ENCODE data around the gene SLC4A2. TPM values are rescaled to one million over a fixed set of nuclear protein-coding genes. Genes with fewer than 3 reads are reported as not detected.

The SLC4A2 gene
- total RNA-seq, 1 donor from 2014 or later = 31.3 TPM

- no peaks in the 10 kb centered on the region for H3K9me3 ChIP-seq (ENCODE audit: control insufficient read depth in 3 of 3, low read length in 3 of 3)
- H3K27ac ChIP-seq (ENCODE audit: low read depth, low read length) = peak overlapping the region; percentile 98
- peak overlapping the region; percentile 90 to 95 (median 94) for H3K4me3 ChIP-seq (ENCODE audit: low read length in 3 of 3)
- peaks cover 38 to 42% (median 41%) of the 10 kb centered on the region in 3 donors for H3K4me1 ChIP-seq (ENCODE audit: control insufficient read depth in 3 of 3, insufficient read depth in 3 of 3, low read length in 3 of 3)
- H3K36me3 ChIP-seq (ENCODE audit: control insufficient read depth in 3 of 3, insufficient read depth in 3 of 3, low read length in 3 of 3) = peaks cover 0 to 6% (median 4%) of the 10 kb centered on the region in 3 donors
- H3K27me3 ChIP-seq (ENCODE audit: control insufficient read depth in 3 of 3, insufficient read depth in 3 of 3, low read length in 3 of 3) = no peaks in the 10 kb centered on the region
- H3K9ac ChIP-seq (ENCODE audit: low read depth in 1 of 3, low read length in 3 of 3) = peak overlapping the region; percentile 73 to 90 (median 80)
These were observed 2.5 kb upstream of the SLC4A2 start for GRCh38 chr7:151056666-151057505.

- Histone ChIP-seq H3K9me3 (ENCODE audit: control insufficient read depth in 3 of 3, low read length in 3 of 3) (no peaks in the 10 kb centered on the region), H3K27me3 (ENCODE audit: control insufficient read depth in 3 of 3, insufficient read depth in 3 of 3, low read length in 3 of 3) (no peaks in the 10 kb centered on the region), H3K9ac (ENCODE audit: low read depth in 1 of 3, low read length in 3 of 3) (peak within 1 kb of the TSS; percentile 83 to 97 (median 95)), H3K4me3 (ENCODE audit: low read length in 3 of 3) (peak within 1 kb of the TSS; percentile 90 to 95 (median 94)), H3K4me1 (ENCODE audit: control insufficient read depth in 3 of 3, insufficient read depth in 3 of 3, low read length in 3 of 3) (peaks cover 40 to 48% (median 47%) of the 10 kb centered on the region in 3 donors), H3K27ac (ENCODE audit: low read depth, low read length) (peak within 1 kb of the TSS; percentile 98), H3K36me3 (ENCODE audit: control insufficient read depth in 3 of 3, insufficient read depth in 3 of 3, low read length in 3 of 3) (peaks cover 0 to 6% (median 4%) of the 10 kb centered on the region in 3 donors)
These were observed 1.8 kb upstream of the SLC4A2 start, which contains the start of gene CDK5 for GRCh38 chr7:151057506-151057988. CDK5 (minus strand) TSS chr7:151057897; CDS start chr7:151057848, 49 bp downstream.

GRCh38 chr7:151057989-151058780 lies 1.2 kb upstream of the SLC4A2 start:
- Histone ChIP-seq H3K36me3 (ENCODE audit: control insufficient read depth in 3 of 3, insufficient read depth in 3 of 3, low read length in 3 of 3) (peaks cover 0 to 6% (median 4%) of the 10 kb centered on the region in 3 donors), H3K4me1 (ENCODE audit: control insufficient read depth in 3 of 3, insufficient read depth in 3 of 3, low read length in 3 of 3) (peaks cover 43 to 49% (median 48%) of the 10 kb centered on the region in 3 donors), H3K9me3 (ENCODE audit: control insufficient read depth in 3 of 3, low read length in 3 of 3) (no peaks in the 10 kb centered on the region), H3K27me3 (ENCODE audit: control insufficient read depth in 3 of 3, insufficient read depth in 3 of 3, low read length in 3 of 3) (no peaks in the 10 kb centered on the region), H3K27ac (ENCODE audit: low read depth, low read length) (peak overlapping the region; percentile 98), H3K9ac (ENCODE audit: low read depth in 1 of 3, low read length in 3 of 3) (peak overlapping the region; percentile 83 to 97 (median 95)), H3K4me3 (ENCODE audit: low read length in 3 of 3) (peak overlapping the region; percentile 90 to 95 (median 94))

GRCh38 chr7:151058781-151059366 lies 515 bp upstream of the SLC4A2 start:
- no peaks in the 10 kb centered on the region for H3K9me3 ChIP-seq (ENCODE audit: control insufficient read depth in 3 of 3, low read length in 3 of 3)
- peak overlapping the region; percentile 86 to 94 (median 90) for H3K4me3 ChIP-seq (ENCODE audit: low read length in 3 of 3)
- H3K27ac ChIP-seq (ENCODE audit: low read depth, low read length) = peak overlapping the region; percentile 98
- peak overlapping the region; percentile 83 to 97 (median 95) for H3K9ac ChIP-seq (ENCODE audit: low read depth in 1 of 3, low read length in 3 of 3)
- peaks cover 47 to 51% (median 49%) of the 10 kb centered on the region in 3 donors for H3K4me1 ChIP-seq (ENCODE audit: control insufficient read depth in 3 of 3, insufficient read depth in 3 of 3, low read length in 3 of 3)
- no peaks in the 10 kb centered on the region for H3K27me3 ChIP-seq (ENCODE audit: control insufficient read depth in 3 of 3, insufficient read depth in 3 of 3, low read length in 3 of 3)
- H3K36me3 ChIP-seq (ENCODE audit: control insufficient read depth in 3 of 3, insufficient read depth in 3 of 3, low read length in 3 of 3) = peaks cover 0 to 7% (median 4%) of the 10 kb centered on the region in 3 donors

- Histone ChIP-seq H3K36me3 (ENCODE audit: control insufficient read depth in 3 of 3, insufficient read depth in 3 of 3, low read length in 3 of 3) (peaks cover 6 to 12% (median 7%) of the 10 kb centered on the region in 3 donors), H3K9me3 (ENCODE audit: control insufficient read depth in 3 of 3, low read length in 3 of 3) (no peaks in the 10 kb centered on the region), H3K4me3 (ENCODE audit: low read length in 3 of 3) (peak overlapping the region; percentile 75 to 90 (median 86)), H3K9ac (ENCODE audit: low read depth in 1 of 3, low read length in 3 of 3) (peak overlapping the region; percentile 59 to 95 (median 77)), H3K4me1 (ENCODE audit: control insufficient read depth in 3 of 3, insufficient read depth in 3 of 3, low read length in 3 of 3) (peaks cover 47 to 51% (median 49%) of the 10 kb centered on the region in 3 donors), H3K27me3 (ENCODE audit: control insufficient read depth in 3 of 3, insufficient read depth in 3 of 3, low read length in 3 of 3) (no peaks in the 10 kb centered on the region), H3K27ac (ENCODE audit: low read depth, low read length) (peak overlapping the region; percentile 98)
These were observed 675 bp downstream of the SLC4A2 start for GRCh38 chr7:151060113-151060415.

- Histone ChIP-seq H3K4me1 (ENCODE audit: control insufficient read depth in 3 of 3, insufficient read depth in 3 of 3, low read length in 3 of 3) (peaks cover 47 to 51% (median 49%) of the 10 kb centered on the region in 3 donors), H3K27ac (ENCODE audit: low read depth, low read length) (peak overlapping the region; percentile 98)
These were observed 1.2 kb downstream of the SLC4A2 start for GRCh38 chr7:151060416-151061212.

GRCh38 chr7:151061213-151062110 lies 2.1 kb downstream of the SLC4A2 start:
- Histone ChIP-seq H3K9me3 (ENCODE audit: control insufficient read depth in 3 of 3, low read length in 3 of 3) (no peaks in the 10 kb centered on the region), H3K27ac (ENCODE audit: low read depth, low read length) (no peak overlapping the region), H3K36me3 (ENCODE audit: control insufficient read depth in 3 of 3, insufficient read depth in 3 of 3, low read length in 3 of 3) (peaks cover 13 to 19% (median 14%) of the 10 kb centered on the region in 3 donors), H3K27me3 (ENCODE audit: control insufficient read depth in 3 of 3, insufficient read depth in 3 of 3, low read length in 3 of 3) (no peaks in the 10 kb centered on the region), H3K4me3 (ENCODE audit: low read length in 3 of 3) (no peak overlapping the region), H3K9ac (ENCODE audit: low read depth in 1 of 3, low read length in 3 of 3) (no peak overlapping the region), H3K4me1 (ENCODE audit: control insufficient read depth in 3 of 3, insufficient read depth in 3 of 3, low read length in 3 of 3) (peaks cover 47 to 51% (median 49%) of the 10 kb centered on the region in 3 donors)

More at GRCh38 chr7:151060416-151061212, 1.2 kb downstream of the SLC4A2 start:
- Histone ChIP-seq H3K4me3 (ENCODE audit: low read length in 3 of 3) (peak overlapping the region; percentile 75 to 90 (median 86)), H3K9ac (ENCODE audit: low read depth in 1 of 3, low read length in 3 of 3) (peak overlapping the region; percentile 59 to 95 (median 77)), H3K9me3 (ENCODE audit: control insufficient read depth in 3 of 3, low read length in 3 of 3) (no peaks in the 10 kb centered on the region), H3K27me3 (ENCODE audit: control insufficient read depth in 3 of 3, insufficient read depth in 3 of 3, low read length in 3 of 3) (no peaks in the 10 kb centered on the region), H3K36me3 (ENCODE audit: control insufficient read depth in 3 of 3, insufficient read depth in 3 of 3, low read length in 3 of 3) (peaks cover 11 to 17% (median 13%) of the 10 kb centered on the region in 3 donors)

GRCh38 chr7:151062111-151062398 lies 2.7 kb downstream of the SLC4A2 start:
- Histone ChIP-seq H3K9ac (ENCODE audit: low read depth in 1 of 3, low read length in 3 of 3) (no peak overlapping the region), H3K4me3 (ENCODE audit: low read length in 3 of 3) (no peak overlapping the region), H3K27me3 (ENCODE audit: control insufficient read depth in 3 of 3, insufficient read depth in 3 of 3, low read length in 3 of 3) (no peaks in the 10 kb centered on the region), H3K4me1 (ENCODE audit: control insufficient read depth in 3 of 3, insufficient read depth in 3 of 3, low read length in 3 of 3) (peaks cover 41 to 45% (median 44%) of the 10 kb centered on the region in 3 donors), H3K36me3 (ENCODE audit: control insufficient read depth in 3 of 3, insufficient read depth in 3 of 3, low read length in 3 of 3) (peaks cover 14 to 19% (median 16%) of the 10 kb centered on the region in 3 donors), H3K9me3 (ENCODE audit: control insufficient read depth in 3 of 3, low read length in 3 of 3) (no peaks in the 10 kb centered on the region), H3K27ac (ENCODE audit: low read depth, low read length) (no peak overlapping the region)
